ENCODE results near the gene GRAMD1B.
"Not testable (repeated sequence)": the region's sequence is repeated elsewhere in the genome, so short reads cannot be mapped to it uniquely, and the experiment has no call there.

GRAMD1B gene

GRCh38 chr11:123448823-123449222, 18.8 kb downstream of the GRAMD1B start:
- DNase-seq = no peak

GRCh38 chr11:123449436-123449835, 19.4 kb downstream of the GRAMD1B start:
- DNase-seq = no peak

- no peak for DNase-seq
Measured at GRCh38 chr11:123450623-123451022, 20.6 kb downstream of the GRAMD1B start.

- no peak for DNase-seq
Measured at GRCh38 chr11:123451183-123451781, 21.2 kb downstream of the GRAMD1B start.

GRCh38 chr11:123452794-123453193, 22.7 kb downstream of the GRAMD1B start:
- DNase-seq = no peak

- DNase-seq = peak; percentile 72
Measured at GRCh38 chr11:123454060-123454651, 24.1 kb downstream of the GRAMD1B start.

- no peak for DNase-seq
Measured at GRCh38 chr11:123454796-123455195, 24.7 kb downstream of the GRAMD1B start.

- not testable (repeated sequence) for DNase-seq
Measured at GRCh38 chr11:123456448-123456847, 26.4 kb downstream of the GRAMD1B start.

GRCh38 chr11:123457187-123457770, 27.2 kb downstream of the GRAMD1B start:
- DNase-seq = no peak

GRCh38 chr11:123458501-123458900, 28.4 kb downstream of the GRAMD1B start:
- no peak for DNase-seq

- no peak for DNase-seq
Measured at GRCh38 chr11:123460012-123460700, 30.1 kb downstream of the GRAMD1B start.

- no peak for DNase-seq
Measured at GRCh38 chr11:123461164-123461563, 31.1 kb downstream of the GRAMD1B start.

- DNase-seq = not testable (repeated sequence)
Measured at GRCh38 chr11:123465667-123466066, 35.6 kb downstream of the GRAMD1B start.

GRCh38 chr11:123466172-123466571, 36.1 kb downstream of the GRAMD1B start:
- DNase-seq = not testable (repeated sequence)

- DNase-seq = no peak
Measured at GRCh38 chr11:123469089-123469488, 39.0 kb downstream of the GRAMD1B start.

GRCh38 chr11:123469586-123469985, 39.5 kb downstream of the GRAMD1B start:
- no peak for DNase-seq

- no peak for DNase-seq
Measured at GRCh38 chr11:123470842-123471241, 40.8 kb downstream of the GRAMD1B start.

- no peak for DNase-seq
Measured at GRCh38 chr11:123472236-123472935, 42.3 kb downstream of the GRAMD1B start.

- DNase-seq = no peak
Measured at GRCh38 chr11:123473941-123474677, 44.0 kb downstream of the GRAMD1B start.

GRCh38 chr11:123474994-123475393, 44.9 kb downstream of the GRAMD1B start:
- DNase-seq = no peak

- no peak for DNase-seq
Measured at GRCh38 chr11:123475469-123475868, 45.4 kb downstream of the GRAMD1B start.

- DNase-seq = no peak
Measured at GRCh38 chr11:123477205-123477907, 47.3 kb downstream of the GRAMD1B start.

Measured in activated naive CD4-positive, alpha-beta T cell treated with Interleukin-2 at 50 U/mL for 16 hours (primary cell).